NB4 (cell line): Measurements from ENCODE around the gene LRRC74A.

Experiments
- CTCF ChIP-seq: IDR thresholded peaks from one replicate; pipeline ENCODE4 v1.5.1; 2012; ENCODE audit warnings: low read depth, low read length
- MAX ChIP-seq: IDR thresholded peaks from 2 replicates; pipeline ENCODE4 v1.6.1; 2011; ENCODE audit warnings: low read depth, low read length
- MYC ChIP-seq: IDR thresholded peaks from 2 replicates; pipeline ENCODE4 v1.6.1; 2011; ENCODE audit warnings: low read depth, low read length
- POLR2A ChIP-seq: IDR thresholded peaks from 2 replicates; pipeline ENCODE4 v1.6.1; 2011; ENCODE audit warnings: mild to moderate bottlenecking; ENCODE audit not compliant: insufficient read length; ENCODE audit errors: extremely low read depth

GRCh38 chr14:76894308-76894707, 68.1 kb downstream of the LRRC74A start:
- TF ChIP-seq MAX = no peak
- TF ChIP-seq POLR2A = no peak
- TF ChIP-seq MYC = no peak
- TF ChIP-seq CTCF = no peak
